GM12878 (cell line): Measurements from ENCODE around the gene FAM222B. TPM values are rescaled to one million over a fixed set of nuclear protein-coding genes. Genes with fewer than 3 reads are reported as not detected.

Experiments
- CREM ChIP-seq: IDR thresholded peaks from 2 replicates; pipeline ENCODE4 v1.6.1; 2014; ENCODE audit warnings: antibody characterized with exemption, low read depth
- GATAD2B ChIP-seq: fragments of 450-650 bp; conservative IDR thresholded peaks from 2 replicates; pipeline ENCODE4 v1.6.1; 2017; ENCODE audit warnings: low read depth, mild to moderate bottlenecking, moderate library complexity
- NFXL1 ChIP-seq: fragments of 450-650 bp; IDR thresholded peaks from 2 replicates; pipeline ENCODE4 v1.6.1; 2017; ENCODE audit warnings: antibody characterized with exemption, mild to moderate bottlenecking, borderline replicate concordance
- RELA ChIP-seq: fragments of 450-650 bp; IDR thresholded peaks from 2 replicates; pipeline ENCODE4 v1.8.0; 2014; ENCODE audit warnings: borderline replicate concordance; ENCODE audit not compliant: partially characterized antibody
- RFX5 ChIP-seq: IDR thresholded peaks from 2 replicates; pipeline ENCODE4 v1.6.1; 2011; ENCODE audit warnings: low read depth, low read length, improper control_type of control experiment
- SMARCA5 ChIP-seq: fragments of 450-650 bp; IDR thresholded peaks from 2 replicates; pipeline ENCODE4 v1.6.1; 2017; ENCODE audit warnings: mild to moderate bottlenecking
- TARDBP ChIP-seq: IDR thresholded peaks from 2 replicates; pipeline ENCODE4 v1.6.1; 2016; ENCODE audit warnings: borderline replicate concordance
- ZBTB33 ChIP-seq: fragments of 450-650 bp; IDR thresholded peaks from 2 replicates; pipeline ENCODE4 v1.6.1; 2017; ENCODE audit warnings: mild to moderate bottlenecking
- ZNF592 ChIP-seq: fragments of 450-650 bp; IDR thresholded peaks from 2 replicates; pipeline ENCODE4 v1.6.1; 2017; ENCODE audit warnings: mild to moderate bottlenecking, moderate library complexity
- ZNF622 ChIP-seq: fragments of 450-650 bp; IDR thresholded peaks from 2 replicates; pipeline ENCODE4 v1.6.1; 2017; ENCODE audit warnings: mild to moderate bottlenecking, inconsistent platforms
- polyA plus RNA-seq, 11 experiments: library from polyadenylated mRNA; depleted of rRNA in 4 of 11; unstranded in 6 of 11; stranded (reverse) in 5 of 11; fragments of >200 nt; fragmentation: Nextera tagmentation in 4 of 11; fragmentation: Illumina TruSeq in 1 of 11; extraction: Ambion mirVana in 4 of 11; extraction: Trizol in 1 of 11; gene quantifications; 1 replicate in 1 of 11; 2 replicates in 10 of 11; pipeline versions ENCODE4 v1.2.1 to v1.2.3, GENCODE V29; 2011 to 2016; ENCODE audit warnings: inconsistent platforms in 2 of 11, missing spikeins in 2 of 11, low read depth in 1 of 11
- total RNA-seq, 4 experiments: library from RNA; depleted of rRNA in 3 of 4; stranded (reverse); fragments of >200 nt in 3 of 4; fragmentation: Illumina TruSeq in 1 of 4; extraction: Trizol in 1 of 4; gene quantifications; 2 replicates each; pipeline versions ENCODE4 v1.2.1 to v1.2.3, GENCODE V29; 2013 to 2021
- TF ChIP-seq, protein P1 (sequence below): fragments of 450-650 bp; formaldehyde crosslinking; IDR thresholded peaks from 2 replicates; pipeline ENCODE4 v1.4.0; 2020; ENCODE audit warnings: mild to moderate bottlenecking, moderate library complexity
- TF ChIP-seq, protein P2 (sequence below): fragments of 450-650 bp; formaldehyde crosslinking; IDR thresholded peaks from 2 replicates; pipeline ENCODE4 v1.4.0; 2022; ENCODE audit warnings: mild to moderate bottlenecking, moderate library complexity
- TF ChIP-seq, protein P3 (sequence below): IDR thresholded peaks from 2 replicates; pipeline ENCODE4 v1.6.1; 2011; ENCODE audit warnings: low read depth, low read length, improper control_type of control experiment, borderline replicate concordance

FAM222B gene
- total and polyA plus RNA-seq, 10 of the 15 experiments (the other 5 are each of a cell fraction or from before 2014, with no cell fraction given): 2.8 to 18.3 (median 6.4) TPM

GRCh38 chr17:28720247-28720996 lies 122.2 kb downstream of the FAM222B start (continued):
- TF ChIP-seq ZNF592: no peak
- 0 out of 2 replicates have a peak, but pooled peaks have one; percentile 3 for TF ChIP-seq SMARCA5
- TF ChIP-seq ZNF622: no peak
- TF ChIP-seq, protein P1, sequence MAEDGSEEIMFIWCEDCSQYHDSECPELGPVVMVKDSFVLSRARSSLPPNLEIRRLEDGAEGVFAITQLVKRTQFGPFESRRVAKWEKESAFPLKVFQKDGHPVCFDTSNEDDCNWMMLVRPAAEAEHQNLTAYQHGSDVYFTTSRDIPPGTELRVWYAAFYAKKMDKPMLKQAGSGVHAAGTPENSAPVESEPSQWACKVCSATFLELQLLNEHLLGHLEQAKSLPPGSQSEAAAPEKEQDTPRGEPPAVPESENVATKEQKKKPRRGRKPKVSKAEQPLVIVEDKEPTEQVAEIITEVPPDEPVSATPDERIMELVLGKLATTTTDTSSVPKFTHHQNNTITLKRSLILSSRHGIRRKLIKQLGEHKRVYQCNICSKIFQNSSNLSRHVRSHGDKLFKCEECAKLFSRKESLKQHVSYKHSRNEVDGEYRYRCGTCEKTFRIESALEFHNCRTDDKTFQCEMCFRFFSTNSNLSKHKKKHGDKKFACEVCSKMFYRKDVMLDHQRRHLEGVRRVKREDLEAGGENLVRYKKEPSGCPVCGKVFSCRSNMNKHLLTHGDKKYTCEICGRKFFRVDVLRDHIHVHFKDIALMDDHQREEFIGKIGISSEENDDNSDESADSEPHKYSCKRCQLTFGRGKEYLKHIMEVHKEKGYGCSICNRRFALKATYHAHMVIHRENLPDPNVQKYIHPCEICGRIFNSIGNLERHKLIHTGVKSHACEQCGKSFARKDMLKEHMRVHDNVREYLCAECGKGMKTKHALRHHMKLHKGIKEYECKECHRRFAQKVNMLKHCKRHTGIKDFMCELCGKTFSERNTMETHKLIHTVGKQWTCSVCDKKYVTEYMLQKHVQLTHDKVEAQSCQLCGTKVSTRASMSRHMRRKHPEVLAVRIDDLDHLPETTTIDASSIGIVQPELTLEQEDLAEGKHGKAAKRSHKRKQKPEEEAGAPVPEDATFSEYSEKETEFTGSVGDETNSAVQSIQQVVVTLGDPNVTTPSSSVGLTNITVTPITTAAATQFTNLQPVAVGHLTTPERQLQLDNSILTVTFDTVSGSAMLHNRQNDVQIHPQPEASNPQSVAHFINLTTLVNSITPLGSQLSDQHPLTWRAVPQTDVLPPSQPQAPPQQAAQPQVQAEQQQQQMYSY (CRISPR knock-in tag): no peak
- TF ChIP-seq, protein P2, sequence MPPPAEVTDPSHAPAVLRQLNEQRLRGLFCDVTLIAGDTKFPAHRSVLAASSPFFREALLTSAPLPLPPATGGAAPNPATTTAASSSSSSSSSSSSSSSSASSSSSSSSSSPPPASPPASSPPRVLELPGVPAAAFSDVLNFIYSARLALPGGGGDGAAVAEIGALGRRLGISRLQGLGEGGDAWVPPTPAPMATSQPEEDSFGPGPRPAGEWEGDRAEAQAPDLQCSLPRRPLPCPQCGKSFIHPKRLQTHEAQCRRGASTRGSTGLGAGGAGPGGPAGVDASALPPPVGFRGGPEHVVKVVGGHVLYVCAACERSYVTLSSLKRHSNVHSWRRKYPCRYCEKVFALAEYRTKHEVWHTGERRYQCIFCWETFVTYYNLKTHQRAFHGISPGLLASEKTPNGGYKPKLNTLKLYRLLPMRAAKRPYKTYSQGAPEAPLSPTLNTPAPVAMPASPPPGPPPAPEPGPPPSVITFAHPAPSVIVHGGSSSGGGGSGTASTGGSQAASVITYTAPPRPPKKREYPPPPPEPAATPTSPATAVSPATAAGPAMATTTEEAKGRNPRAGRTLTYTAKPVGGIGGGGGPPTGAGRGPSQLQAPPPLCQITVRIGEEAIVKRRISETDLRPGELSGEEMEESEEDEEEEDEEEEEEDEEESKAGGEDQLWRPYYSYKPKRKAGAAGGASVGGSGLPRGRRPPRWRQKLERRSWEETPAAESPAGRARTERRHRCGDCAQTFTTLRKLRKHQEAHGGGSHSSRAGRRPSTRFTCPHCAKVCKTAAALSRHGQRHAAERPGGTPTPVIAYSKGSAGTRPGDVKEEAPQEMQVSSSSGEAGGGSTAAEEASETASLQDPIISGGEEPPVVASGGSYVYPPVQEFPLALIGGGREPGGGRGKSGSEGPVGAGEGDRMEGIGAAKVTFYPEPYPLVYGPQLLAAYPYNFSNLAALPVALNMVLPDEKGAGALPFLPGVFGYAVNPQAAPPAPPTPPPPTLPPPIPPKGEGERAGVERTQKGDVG (CRISPR knock-in tag): no peak
- TF ChIP-seq RELA: no peak
- TF ChIP-seq ZBTB33: no peak
- TF ChIP-seq, protein P3, sequence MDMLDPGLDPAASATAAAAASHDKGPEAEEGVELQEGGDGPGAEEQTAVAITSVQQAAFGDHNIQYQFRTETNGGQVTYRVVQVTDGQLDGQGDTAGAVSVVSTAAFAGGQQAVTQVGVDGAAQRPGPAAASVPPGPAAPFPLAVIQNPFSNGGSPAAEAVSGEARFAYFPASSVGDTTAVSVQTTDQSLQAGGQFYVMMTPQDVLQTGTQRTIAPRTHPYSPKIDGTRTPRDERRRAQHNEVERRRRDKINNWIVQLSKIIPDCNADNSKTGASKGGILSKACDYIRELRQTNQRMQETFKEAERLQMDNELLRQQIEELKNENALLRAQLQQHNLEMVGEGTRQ: no peak
- TF ChIP-seq GATAD2B: 0 out of 2 replicates have a peak, but pooled peaks have one; percentile 11
- TF ChIP-seq NFXL1: no peak
- no peak for TF ChIP-seq RFX5
- TF ChIP-seq CREM: no peak
- no peak for TF ChIP-seq TARDBP
